Uterus (tissue), 2 donors: ENCODE data around the gene FGF21.

Experiments used
- POLR2A ChIP-seq, 2 donors: fragments of 450-650 bp; IDR thresholded peaks; one replicate each; pipeline ENCODE4 v1.6.1; 2016; ENCODE audit warnings: antibody characterized with exemption in 2 of 2, mild to moderate bottlenecking in 1 of 2, moderate library complexity in 1 of 2
- TF ChIP-seq, protein P1 (sequence below), 4 experiments: fragments of 200-600 bp in 2 of 4; fragments of 450-650 bp in 2 of 4; sonication (generic) in 2 of 4; IDR thresholded peaks; one replicate each; pipeline ENCODE4 v1.5.1; 2016 to 2019; ENCODE audit warnings: antibody characterized with exemption in 4 of 4, mild to moderate bottlenecking in 2 of 4, moderate library complexity in 1 of 4

GRCh38 chr19:48784527-48784926 lies 29.2 kb downstream of the FGF21 start:
- TF ChIP-seq, protein P1, sequence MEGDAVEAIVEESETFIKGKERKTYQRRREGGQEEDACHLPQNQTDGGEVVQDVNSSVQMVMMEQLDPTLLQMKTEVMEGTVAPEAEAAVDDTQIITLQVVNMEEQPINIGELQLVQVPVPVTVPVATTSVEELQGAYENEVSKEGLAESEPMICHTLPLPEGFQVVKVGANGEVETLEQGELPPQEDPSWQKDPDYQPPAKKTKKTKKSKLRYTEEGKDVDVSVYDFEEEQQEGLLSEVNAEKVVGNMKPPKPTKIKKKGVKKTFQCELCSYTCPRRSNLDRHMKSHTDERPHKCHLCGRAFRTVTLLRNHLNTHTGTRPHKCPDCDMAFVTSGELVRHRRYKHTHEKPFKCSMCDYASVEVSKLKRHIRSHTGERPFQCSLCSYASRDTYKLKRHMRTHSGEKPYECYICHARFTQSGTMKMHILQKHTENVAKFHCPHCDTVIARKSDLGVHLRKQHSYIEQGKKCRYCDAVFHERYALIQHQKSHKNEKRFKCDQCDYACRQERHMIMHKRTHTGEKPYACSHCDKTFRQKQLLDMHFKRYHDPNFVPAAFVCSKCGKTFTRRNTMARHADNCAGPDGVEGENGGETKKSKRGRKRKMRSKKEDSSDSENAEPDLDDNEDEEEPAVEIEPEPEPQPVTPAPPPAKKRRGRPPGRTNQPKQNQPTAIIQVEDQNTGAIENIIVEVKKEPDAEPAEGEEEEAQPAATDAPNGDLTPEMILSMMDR (IDR thresholded peaks at IDR 0.05) = peak in 1 of 4 experiments; percentile 19
- TF ChIP-seq POLR2A (IDR thresholded peaks at IDR 0.05) = no peak
